ENCODE results near the gene PRKCB.

- TF ChIP-seq, protein P1, sequence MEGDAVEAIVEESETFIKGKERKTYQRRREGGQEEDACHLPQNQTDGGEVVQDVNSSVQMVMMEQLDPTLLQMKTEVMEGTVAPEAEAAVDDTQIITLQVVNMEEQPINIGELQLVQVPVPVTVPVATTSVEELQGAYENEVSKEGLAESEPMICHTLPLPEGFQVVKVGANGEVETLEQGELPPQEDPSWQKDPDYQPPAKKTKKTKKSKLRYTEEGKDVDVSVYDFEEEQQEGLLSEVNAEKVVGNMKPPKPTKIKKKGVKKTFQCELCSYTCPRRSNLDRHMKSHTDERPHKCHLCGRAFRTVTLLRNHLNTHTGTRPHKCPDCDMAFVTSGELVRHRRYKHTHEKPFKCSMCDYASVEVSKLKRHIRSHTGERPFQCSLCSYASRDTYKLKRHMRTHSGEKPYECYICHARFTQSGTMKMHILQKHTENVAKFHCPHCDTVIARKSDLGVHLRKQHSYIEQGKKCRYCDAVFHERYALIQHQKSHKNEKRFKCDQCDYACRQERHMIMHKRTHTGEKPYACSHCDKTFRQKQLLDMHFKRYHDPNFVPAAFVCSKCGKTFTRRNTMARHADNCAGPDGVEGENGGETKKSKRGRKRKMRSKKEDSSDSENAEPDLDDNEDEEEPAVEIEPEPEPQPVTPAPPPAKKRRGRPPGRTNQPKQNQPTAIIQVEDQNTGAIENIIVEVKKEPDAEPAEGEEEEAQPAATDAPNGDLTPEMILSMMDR (IDR thresholded peaks at IDR 0.05; ENCODE audit: low read depth, low read length, poor library complexity, severe bottlenecking) = no peak
- TF ChIP-seq EZH2phosphoT487 (IDR thresholded peaks at IDR 0.05; ENCODE audit: borderline replicate concordance, low read length) = no peak
Measured at GRCh38 chr16:23999663-24000062, 163.9 kb downstream of the PRKCB start.
